GM12891 (cell line): ENCODE data around the gene SDHB. TPM values are rescaled to one million over a fixed set of nuclear protein-coding genes. Genes with fewer than 3 reads are reported as not detected.
A peak's percentile ranks its signal among the peaks of the same experiment; 100 is the strongest.

Experiments used
- DNase-seq: peaks from one replicate; pipeline ENCODE4 v3.0.0; 2011; ENCODE audit warnings: low spot score; ENCODE audit not compliant: insufficient read length
- FAIRE-seq: peaks from 2 replicates; lab custom pipeline; 2011; peaks lifted over from hg19 to GRCh38; lab: Jason Lieb, UNC
- PAX5 ChIP-seq: IDR thresholded peaks from 2 replicates; pipeline ENCODE4 v1.6.1; 2011; ENCODE audit warnings: low read length, moderate library complexity, mild to moderate bottlenecking; ENCODE audit not compliant: insufficient read depth, severe bottlenecking
- POLR2A ChIP-seq: IDR thresholded peaks from 2 replicates; pipeline ENCODE4 v1.6.1; 2011; ENCODE audit warnings: low read depth, low read length, control low read depth
- POLR2AphosphoS5 ChIP-seq: IDR thresholded peaks from 2 replicates; pipeline ENCODE4 v1.6.1; 2011; ENCODE audit warnings: low read depth, low read length, control low read depth
- POU2F2 ChIP-seq: IDR thresholded peaks from 2 replicates; pipeline ENCODE4 v1.6.1; 2011; ENCODE audit warnings: low read depth, mild to moderate bottlenecking, control low read depth, low read length, moderate library complexity
- SPI1 ChIP-seq: IDR thresholded peaks from 2 replicates; pipeline ENCODE4 v1.6.1; 2011; ENCODE audit warnings: low read depth, low read length, control low read depth
- TAF1 ChIP-seq: IDR thresholded peaks from 2 replicates; pipeline ENCODE4 v1.6.1; 2011; ENCODE audit warnings: low read depth, low read length, control low read depth
- polyA plus RNA-seq: library from polyadenylated mRNA; unstranded; fragments of >200 nt; gene quantifications from one replicate; pipeline ENCODE4 v1.2.1, GENCODE V29; 2012; ENCODE audit warnings: low read depth, missing spikeins, inconsistent platforms; ENCODE audit not compliant: missing spikeins

The SDHB gene
- polyA plus RNA-seq = 92.5 TPM

GRCh38 chr1:17053685-17054410 is at the start of gene SDHB:
Gene SDHB (minus strand): TSS chr1:17054032. CDS start chr1:17054019, 13 bp downstream.
- DNase-seq = peak; percentile 95
- FAIRE-seq = peak; percentile 100
- peak; percentile 84 for TF ChIP-seq POLR2A
- TF ChIP-seq SPI1 = no peak
- peak; percentile 44; the same call in 1 of the 2 replicates for TF ChIP-seq POU2F2
- peak; percentile 88 for TF ChIP-seq TAF1
- TF ChIP-seq POLR2AphosphoS5 = peak; percentile 80
- TF ChIP-seq PAX5 = no peak

- DNase-seq (no peak), FAIRE-seq (no peak)
- no peak for TF ChIP-seq SPI1
- TF ChIP-seq POLR2AphosphoS5 = no peak
- TF ChIP-seq PAX5 = no peak
- TF ChIP-seq TAF1 = no peak
- TF ChIP-seq POLR2A = no peak
- no peak for TF ChIP-seq POU2F2
Measured at GRCh38 chr1:17102232-17102631, 48.4 kb upstream of the SDHB start.

GRCh38 chr1:17101261-17101660 is 47.4 kb upstream of the SDHB start:
- no peak for TF ChIP-seq POLR2AphosphoS5
- TF ChIP-seq POU2F2 = no peak
- no peak for TF ChIP-seq POLR2A
- no peak for TF ChIP-seq TAF1
- no peak for TF ChIP-seq SPI1
- TF ChIP-seq PAX5 = no peak
- DNase-seq = no peak
- no peak for FAIRE-seq

DNA sequence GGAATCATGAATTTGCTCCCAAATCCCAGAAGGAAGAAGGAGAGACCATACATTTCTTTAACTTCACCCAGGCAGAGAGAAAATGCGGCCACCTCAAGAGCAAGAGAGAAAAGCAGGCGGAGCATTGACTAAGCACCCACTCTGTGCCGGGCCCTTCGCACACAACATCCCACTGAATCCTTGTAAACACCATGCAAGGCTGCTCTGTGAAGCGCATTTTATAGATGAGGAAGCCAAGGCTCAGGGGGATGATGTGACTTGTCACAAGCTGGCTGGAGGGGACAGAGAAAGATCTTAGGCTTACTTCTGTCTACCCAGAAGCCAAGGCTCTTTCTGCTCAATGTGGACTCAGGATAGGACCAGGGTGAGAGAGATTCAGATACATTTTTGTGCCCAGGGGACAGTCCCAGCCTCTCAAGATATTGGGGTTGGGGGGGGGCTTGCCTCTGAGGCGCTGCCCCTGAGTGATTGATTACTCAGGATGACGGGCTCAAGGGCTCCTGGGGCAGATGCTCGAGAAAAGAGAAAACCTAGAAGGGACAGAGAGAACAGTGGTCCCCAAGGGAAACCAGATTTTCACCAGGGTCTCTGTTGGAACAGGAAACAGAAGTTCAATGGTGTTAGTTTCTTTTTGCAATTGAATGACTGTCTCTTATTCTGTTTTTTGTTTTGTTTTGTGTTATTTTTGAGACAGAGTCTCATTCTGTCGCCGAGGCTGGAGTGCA is 45.9 kb upstream of the SDHB start:
- DNase-seq (no peak), FAIRE-seq (no peak)
- TF ChIP-seq PAX5 (no peak), POLR2AphosphoS5 (no peak), TAF1 (no peak), POU2F2 (no peak), POLR2A (no peak), SPI1 (no peak)

- DNase-seq (no peak), FAIRE-seq (no peak)
- TF ChIP-seq POLR2AphosphoS5 = no peak
- no peak for TF ChIP-seq TAF1
- no peak for TF ChIP-seq POLR2A
- no peak for TF ChIP-seq PAX5
- no peak for TF ChIP-seq POU2F2
- no peak for TF ChIP-seq SPI1
Measured at GRCh38 chr1:17098446-17099317, 44.9 kb upstream of the SDHB start.

- FAIRE-seq (no peak), DNase-seq (no peak)
- no peak for TF ChIP-seq POU2F2
- no peak for TF ChIP-seq TAF1
Measured at GRCh38 chr1:17097787-17098186, 44.0 kb upstream of the SDHB start.

DNA sequence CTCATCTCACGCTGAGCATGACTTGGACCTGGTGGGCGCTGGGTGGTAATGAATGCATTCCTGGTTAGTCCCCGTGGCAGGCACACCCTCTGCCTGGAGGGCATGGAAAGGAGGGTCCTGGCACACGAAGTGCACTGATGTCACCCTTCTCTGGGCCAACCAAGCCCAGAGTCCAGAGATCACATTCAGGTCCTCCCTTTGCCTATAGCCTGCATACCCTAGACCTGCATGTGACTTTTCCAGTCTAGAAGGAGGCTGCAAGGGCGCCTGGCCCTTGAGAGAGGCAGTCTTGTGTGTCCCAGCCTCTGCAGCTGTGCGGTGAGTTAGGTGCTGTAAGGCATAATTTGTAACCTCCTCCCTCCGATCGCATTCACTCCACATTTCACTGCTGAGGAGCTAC is 43.3 kb upstream of the SDHB start:
- FAIRE-seq (no peak), DNase-seq (no peak)
- no peak for TF ChIP-seq TAF1
- no peak for TF ChIP-seq PAX5
- no peak for TF ChIP-seq POLR2A
- no peak for TF ChIP-seq SPI1
- TF ChIP-seq POLR2AphosphoS5 = no peak
- TF ChIP-seq POU2F2 = no peak

DNA sequence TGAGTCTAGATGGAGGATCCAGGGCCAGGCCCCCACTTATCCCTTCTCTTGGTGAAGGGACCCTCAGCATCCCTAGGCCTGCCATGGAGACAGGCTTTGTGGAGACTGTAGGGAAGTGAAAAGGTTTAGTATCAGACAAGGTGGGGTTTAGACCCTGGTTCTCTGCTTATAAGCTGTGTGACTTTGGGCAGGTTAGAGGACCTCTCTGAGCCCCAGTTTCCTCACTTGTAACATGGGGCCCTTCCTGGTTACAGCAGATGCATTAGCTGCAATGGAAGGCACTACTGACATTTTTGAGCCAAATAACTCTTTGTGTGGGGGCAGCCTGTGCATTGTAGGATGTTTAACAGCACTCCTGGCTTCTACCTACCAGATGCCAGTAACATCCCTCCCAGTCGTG is 42.8 kb upstream of the SDHB start:
- DNase-seq (no peak), FAIRE-seq (no peak)
- TF ChIP-seq POU2F2 (no peak), PAX5 (no peak), POLR2A (no peak), POLR2AphosphoS5 (no peak), SPI1 (no peak), TAF1 (no peak)
